ENCODE data around the gene IL7R.

DNA sequence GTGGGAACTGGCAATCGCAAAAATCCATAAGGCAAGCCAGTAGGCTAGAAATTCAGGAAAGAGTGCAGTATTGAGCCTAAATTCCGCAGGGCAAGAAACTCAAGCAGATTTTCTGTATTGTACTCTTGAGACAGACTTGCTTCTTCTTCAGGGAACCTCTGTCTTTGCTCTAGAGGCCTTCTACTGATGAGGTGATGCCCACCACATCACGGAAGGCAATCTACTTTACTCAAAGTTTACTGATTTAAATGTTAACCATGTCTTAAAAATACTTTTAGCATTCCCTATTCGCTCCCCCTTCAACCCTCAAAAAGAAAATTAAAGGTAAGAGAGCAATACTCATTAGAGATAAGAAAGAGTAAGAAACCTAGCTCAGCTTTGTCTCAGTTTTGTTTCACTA lies 11.3 kb downstream of the IL7R start:
- TF ChIP-seq, protein P1, sequence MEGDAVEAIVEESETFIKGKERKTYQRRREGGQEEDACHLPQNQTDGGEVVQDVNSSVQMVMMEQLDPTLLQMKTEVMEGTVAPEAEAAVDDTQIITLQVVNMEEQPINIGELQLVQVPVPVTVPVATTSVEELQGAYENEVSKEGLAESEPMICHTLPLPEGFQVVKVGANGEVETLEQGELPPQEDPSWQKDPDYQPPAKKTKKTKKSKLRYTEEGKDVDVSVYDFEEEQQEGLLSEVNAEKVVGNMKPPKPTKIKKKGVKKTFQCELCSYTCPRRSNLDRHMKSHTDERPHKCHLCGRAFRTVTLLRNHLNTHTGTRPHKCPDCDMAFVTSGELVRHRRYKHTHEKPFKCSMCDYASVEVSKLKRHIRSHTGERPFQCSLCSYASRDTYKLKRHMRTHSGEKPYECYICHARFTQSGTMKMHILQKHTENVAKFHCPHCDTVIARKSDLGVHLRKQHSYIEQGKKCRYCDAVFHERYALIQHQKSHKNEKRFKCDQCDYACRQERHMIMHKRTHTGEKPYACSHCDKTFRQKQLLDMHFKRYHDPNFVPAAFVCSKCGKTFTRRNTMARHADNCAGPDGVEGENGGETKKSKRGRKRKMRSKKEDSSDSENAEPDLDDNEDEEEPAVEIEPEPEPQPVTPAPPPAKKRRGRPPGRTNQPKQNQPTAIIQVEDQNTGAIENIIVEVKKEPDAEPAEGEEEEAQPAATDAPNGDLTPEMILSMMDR (IDR thresholded peaks at IDR 0.05) = no peak
- no peak for TF ChIP-seq EP300 (IDR thresholded peaks at IDR 0.05)
- TF ChIP-seq POLR2AphosphoS5 (IDR thresholded peaks at IDR 0.05) = no peak
- no peak for TF ChIP-seq POLR2A (IDR thresholded peaks at IDR 0.05)
